Stimulated activated naive CD8-positive, alpha-beta T cell treated with anti-CD3 and anti-CD28 coated beads, Interleukin-15, Interleukin-2, amounts not matched to agents 100 U/mL and 50 U/mL, for 24 hours (primary cell): ENCODE data around the gene SIGLEC1.

Experiments used
- ATAC-seq: fragments of 150-1000 bp; cut with Tn5 transposase; one replicate; pipeline ENCODE4 v1.10.0; 2021
- DNase-seq: peaks from one replicate; pipeline ENCODE4 v3.0.0; 2021

SIGLEC1 gene

GRCh38 chr20:3701061-3701998 is 11.1 kb downstream of the SIGLEC1 start:
- ATAC-seq: no peak
- no peak for DNase-seq

DNA sequence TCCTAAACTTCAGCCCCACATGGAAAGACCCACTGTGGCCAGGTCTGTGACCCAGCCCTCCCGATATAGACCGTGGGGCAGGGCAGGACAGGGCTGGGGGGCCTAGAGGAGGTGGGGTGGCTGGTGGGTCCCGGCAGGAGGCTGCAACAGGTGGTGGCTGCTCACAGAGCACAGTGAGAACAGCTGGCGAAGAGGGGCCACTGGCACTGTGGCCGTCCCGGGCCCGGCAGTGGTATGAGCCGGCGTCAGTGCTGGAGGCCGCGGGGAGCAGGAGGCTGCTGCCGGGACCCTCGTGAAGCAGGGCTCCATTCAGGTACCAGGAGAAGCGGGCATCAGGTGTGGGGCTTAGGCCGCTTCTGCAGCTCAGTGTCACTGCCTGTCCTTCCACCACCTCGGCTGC is 13.4 kb downstream of the SIGLEC1 start:
- no peak for ATAC-seq
- no peak for DNase-seq

GRCh38 chr20:3698591-3699001 is 13.8 kb downstream of the SIGLEC1 start:
- DNase-seq: no peak
- no peak for ATAC-seq

GRCh38 chr20:3697588-3698305 is 14.7 kb downstream of the SIGLEC1 start:
- no peak for DNase-seq
- no peak for ATAC-seq

DNA sequence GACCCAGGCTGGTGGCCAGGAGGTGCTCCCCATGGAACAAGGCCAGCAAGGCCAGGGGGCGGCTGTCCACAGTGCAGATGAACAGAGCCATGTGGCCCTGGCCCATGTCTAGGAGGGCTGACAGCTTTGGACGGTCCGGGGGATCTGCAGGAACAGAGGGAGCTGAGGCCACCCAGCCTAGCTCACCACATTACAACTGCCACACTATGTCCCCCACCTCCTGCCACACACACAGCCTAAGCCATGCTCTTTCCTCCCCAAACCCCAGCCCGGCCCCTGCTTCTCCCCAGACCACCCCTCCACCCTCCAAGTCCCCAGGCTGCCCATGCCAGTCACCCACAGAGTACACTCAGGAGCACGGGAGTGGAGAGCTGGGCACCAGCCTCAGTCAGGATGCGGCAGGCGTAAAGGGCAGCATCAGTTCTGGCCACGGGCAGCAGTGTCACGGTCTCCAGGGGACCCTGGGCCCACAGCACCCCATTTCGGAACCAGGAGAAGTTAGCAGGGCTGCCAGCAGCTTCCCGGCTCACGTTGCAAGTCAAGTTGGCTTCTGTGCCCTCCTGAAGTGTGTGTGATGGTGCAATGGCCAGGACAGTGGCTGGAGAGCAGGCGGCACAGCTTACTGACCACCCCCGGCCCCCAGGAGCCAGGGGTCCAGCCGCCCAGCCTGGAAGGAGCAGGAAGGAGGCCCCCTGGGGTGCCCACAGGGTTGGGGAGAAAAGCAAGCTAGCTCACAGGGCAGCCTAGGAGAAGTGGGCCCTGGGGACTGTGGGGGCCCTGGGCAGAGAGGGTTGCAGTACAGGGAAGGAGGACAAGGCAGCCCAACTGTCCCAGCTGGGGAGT is 15.4 kb downstream of the SIGLEC1 start:
- DNase-seq (no peak), ATAC-seq (no peak)

DNA sequence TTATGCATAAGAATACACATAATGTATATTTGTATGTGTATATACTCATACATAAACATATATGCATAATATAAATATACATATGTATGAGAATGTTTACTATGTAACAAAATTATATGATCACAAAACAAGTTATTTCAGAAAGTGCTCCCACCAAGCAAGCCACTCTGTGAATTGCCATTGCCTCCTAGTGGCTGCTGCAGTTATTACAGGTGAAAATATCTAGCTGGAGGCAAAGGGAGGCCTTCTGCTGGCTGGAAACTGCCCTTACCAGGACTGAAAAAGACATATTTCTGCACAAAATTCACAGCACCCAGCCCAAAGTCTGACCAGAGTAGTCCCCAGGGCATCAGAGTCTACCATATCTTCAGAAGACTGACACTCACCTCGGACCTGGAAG is 16.2 kb downstream of the SIGLEC1 start:
- no peak for DNase-seq
- ATAC-seq: no peak

DNA sequence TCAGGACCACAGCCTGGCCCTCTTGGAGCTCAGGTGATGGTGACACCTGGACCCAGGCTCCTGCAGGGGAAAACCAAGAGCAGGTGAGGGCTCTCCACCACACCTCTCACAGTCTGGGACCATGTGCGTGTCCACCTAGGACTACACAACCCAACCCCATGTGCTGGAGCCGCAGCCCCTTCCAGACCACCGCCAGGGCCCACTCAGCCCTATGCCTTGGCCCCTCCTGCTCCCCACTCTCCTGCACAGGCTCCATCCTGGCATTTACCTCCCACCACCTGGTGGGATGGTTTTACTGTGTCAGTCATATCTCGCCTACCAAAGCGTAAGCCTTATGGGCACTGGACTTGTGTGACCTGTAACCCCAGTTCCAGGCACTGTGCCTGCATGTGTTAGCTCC is 17.5 kb downstream of the SIGLEC1 start:
- ATAC-seq (no peak), DNase-seq (no peak)

DNA sequence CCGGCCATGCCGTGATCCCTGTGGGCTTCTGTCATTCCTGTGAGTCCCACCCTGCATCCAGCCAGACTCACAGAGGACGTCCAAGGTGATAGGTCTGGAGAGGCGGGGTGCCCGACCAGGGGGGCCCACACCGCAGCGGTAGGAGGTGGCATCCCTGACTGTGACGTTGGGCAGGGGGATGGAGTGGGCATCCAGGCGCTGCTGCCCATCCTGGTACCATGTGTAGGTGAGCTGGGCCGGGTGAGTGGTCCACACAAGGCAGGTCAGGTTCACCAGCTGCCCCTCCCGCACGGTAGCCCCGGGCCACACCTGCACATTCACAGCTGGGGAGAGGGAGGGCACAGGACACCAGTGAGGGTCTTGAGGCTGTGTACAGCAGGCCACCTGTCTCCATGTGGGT is 19.0 kb downstream of the SIGLEC1 start:
- DNase-seq: no peak
- ATAC-seq: no peak

GRCh38 chr20:3692706-3693294 is 19.6 kb downstream of the SIGLEC1 start:
- ATAC-seq: no peak
- DNase-seq: no peak

GRCh38 chr20:3691897-3692296 is 20.5 kb downstream of the SIGLEC1 start:
- no peak for ATAC-seq
- no peak for DNase-seq

DNA sequence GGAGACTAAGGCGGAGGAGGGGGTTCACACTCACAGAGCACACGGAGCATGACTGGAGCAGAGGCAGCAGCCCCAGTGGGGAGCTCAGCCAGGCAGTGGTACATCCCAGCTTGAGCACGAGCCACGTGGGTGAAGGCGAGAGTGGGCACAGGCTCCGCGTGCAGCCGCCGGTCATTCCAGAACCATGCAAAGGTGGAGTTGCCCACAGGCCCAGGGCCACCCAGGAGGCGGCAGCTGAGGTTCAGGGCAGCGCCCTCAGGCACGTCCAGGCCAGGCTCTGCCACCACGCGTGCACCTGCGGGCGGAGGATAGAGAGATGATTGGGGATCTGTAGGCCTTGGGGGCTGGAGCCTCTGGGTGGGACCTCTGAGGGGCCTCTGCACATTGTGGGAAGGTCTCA is 21.1 kb downstream of the SIGLEC1 start:
- ATAC-seq: no peak
- no peak for DNase-seq

- ATAC-seq (no peak), DNase-seq (no peak)
Measured at GRCh38 chr20:3690413-3690812, 22.0 kb downstream of the SIGLEC1 start.

DNA sequence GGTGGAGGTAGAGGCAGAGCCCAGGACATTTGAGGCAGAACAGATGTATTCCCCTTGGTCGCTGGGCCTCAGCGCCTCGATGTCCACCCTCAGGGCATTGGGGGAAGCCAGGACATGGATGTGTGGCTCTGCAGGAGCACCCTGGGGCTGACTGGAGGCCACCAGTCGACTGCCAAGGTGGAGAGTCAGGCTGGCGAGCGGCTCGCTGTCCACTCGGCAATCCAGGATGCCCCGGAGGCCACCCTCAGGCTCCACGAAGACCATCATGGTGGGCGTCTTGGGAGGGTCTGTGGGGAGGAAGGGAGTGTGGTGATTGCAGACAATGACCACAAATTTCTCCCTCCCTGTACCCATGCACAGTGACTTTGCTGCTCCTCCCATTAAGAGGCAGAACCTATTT is 22.4 kb downstream of the SIGLEC1 start:
- ATAC-seq (no peak), DNase-seq (no peak)

- DNase-seq: no peak
- ATAC-seq: no peak
Measured at GRCh38 chr20:3687655-3688054, 24.7 kb downstream of the SIGLEC1 start.

GRCh38 chr20:3686867-3687321 is 25.5 kb downstream of the SIGLEC1 start:
- no peak for ATAC-seq

GRCh38 chr20:3686421-3686820 is 26.0 kb downstream of the SIGLEC1 start:
- ATAC-seq: no peak
- DNase-seq: no peak

More at GRCh38 chr20:3686867-3687321, 25.5 kb downstream of the SIGLEC1 start:
- no peak for DNase-seq

DNA sequence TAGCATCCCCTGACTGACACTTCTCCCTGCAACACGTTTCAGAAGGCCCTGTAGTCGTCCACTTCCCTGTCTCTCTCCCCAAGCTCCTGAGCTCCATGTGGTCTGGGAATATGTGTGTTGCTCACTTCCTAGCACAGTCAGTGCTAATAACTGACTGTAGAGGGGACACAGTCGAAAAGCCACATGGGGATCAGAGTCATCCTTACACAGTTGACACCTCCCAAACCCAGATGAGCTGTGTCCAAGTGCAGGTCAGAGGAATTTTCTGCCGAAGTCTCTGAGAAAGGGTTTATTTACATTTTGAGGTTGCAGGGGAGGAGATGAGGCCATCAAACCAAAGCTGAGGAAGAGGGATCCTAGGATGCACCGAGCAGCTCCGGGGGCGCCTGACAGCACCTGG is 27.1 kb downstream of the SIGLEC1 start:
- ATAC-seq (no peak), DNase-seq (no peak)

DNA sequence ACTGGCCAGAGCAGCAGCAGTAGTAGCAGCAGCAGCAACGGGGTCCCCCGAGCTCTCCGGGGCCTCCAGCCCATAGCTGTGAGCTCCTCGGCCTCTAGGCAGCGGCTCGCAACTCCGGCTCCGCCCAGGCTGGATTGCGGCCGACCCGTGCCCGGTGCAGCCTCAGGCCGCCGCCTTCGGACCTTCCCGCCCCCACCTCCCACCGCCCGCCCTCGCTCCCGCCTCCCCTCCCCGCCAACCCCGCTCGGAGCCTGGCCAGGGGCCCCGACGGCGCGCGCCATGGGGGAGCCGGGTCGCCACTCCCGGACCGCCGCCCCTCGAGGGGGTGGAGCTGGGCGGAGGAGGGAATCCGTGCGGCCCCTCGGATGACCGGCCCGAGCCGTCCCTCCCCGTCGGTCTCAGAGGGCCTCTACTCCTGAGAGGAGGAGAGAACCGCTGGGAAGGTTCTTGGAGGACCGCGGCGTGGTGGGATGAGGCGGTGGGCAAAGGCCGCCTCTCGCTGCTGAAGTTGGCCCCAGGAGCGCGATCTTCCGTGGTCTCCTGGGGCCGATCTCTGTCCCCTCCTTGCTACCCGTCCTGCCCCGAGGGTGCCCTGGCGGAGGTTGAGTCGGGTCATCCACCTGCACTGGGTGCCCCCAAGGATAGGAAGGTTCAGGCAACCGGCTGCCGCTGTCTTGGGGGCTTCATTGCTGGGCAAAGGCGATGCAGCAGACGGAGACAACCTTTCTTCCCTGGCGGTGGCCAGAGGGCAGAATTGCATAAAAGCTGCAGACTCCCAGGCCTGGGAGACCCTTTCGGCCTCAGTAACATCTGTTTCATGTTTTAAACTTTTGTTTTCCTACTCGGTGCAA is 30.2 kb downstream of the SIGLEC1 start, which contains the start of gene ADAM33:
ADAM33 (minus strand) TSS at position 80 of the 851 bp plus-strand sequence; CDS start at position 74, 6 bp downstream.
- ATAC-seq (no peak), DNase-seq (no peak)

GRCh38 chr20:3681352-3681930 is 31.0 kb downstream of the SIGLEC1 start:
- ATAC-seq (no peak), DNase-seq (no peak)

DNA sequence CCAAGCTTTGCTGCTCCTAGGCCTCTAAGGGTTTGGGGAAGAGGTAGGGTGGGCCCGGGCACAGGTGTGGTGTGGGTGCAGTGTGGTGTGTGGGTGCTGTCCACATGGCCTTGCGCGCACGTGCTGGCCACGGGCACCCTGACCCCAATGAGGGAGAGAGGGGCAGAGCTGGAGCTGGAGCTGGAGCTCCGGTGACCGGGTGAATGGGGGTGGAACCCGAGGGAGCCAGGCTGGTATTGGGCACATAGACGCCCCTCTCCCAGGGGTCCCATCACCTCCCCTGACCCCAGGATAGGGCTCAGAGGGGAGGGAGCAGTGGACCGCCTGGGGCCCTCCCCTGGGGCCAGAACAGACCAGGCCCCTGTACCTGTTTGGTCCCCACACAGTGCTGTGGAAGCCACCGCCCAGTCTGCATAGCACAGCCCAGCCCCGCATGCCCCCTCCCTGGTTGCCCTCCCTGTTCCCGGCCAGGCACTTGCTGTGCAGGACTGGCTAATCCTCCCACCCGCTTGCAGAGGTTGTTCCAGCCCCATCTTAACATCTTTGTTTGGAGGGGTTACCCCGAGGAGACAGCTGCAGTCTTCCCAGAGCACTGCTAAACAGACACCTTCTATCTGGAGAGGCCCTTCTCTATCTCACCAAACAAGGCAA is 31.6 kb downstream of the SIGLEC1 start:
- DNase-seq (no peak), ATAC-seq (no peak)
